GM12878 (cell line): ENCODE data around the gene NELL1. TPM values are rescaled to one million over a fixed set of nuclear protein-coding genes. Genes with fewer than 3 reads are reported as not detected.

Experiments
- ATAC-seq: fragments of 200-7000 bp; cut with Tn5 transposase; 3 replicates; pipeline ENCODE4 v1.9.1; 2020; ENCODE audit warnings: mild to moderate bottlenecking, moderate library complexity
- BruUV-seq: library from RNA; stranded (reverse); fragments of 400-500 nt; replicated peaks from 2 replicates; lab custom pipeline; 2021; lab: Mats Ljungman, UMichigan
- CTCF ChIA-PET: fragments of 300-600 bp; sonication (Branson Sonifier 250); formaldehyde crosslinking; extraction: SDS; loops from one replicate; lab custom pipeline; 2021; ENCODE audit warnings: inconsistent platforms; lab: Yijun Ruan, JAX
- POLR2A ChIA-PET: fragments of 350-600 bp; formaldehyde crosslinking; extraction: SDS; loops from one replicate; lab custom pipeline; 2021; ENCODE audit warnings: inconsistent platforms; lab: Charles Lee
- RAD21 ChIA-PET: fragments of 300-600 bp; sonication (Branson Sonifier 250); formaldehyde crosslinking; loops from one replicate; lab custom pipeline; 2023; ENCODE audit warnings: antibody characterized with exemption; ENCODE audit not compliant: unreplicated experiment; lab: Charles Lee
- SMC1A ChIA-PET: fragments of 300-600 bp; sonication (Branson Sonifier 250); formaldehyde crosslinking; loops from one replicate; lab custom pipeline; 2023; ENCODE audit not compliant: unreplicated experiment, uncharacterized antibody; lab: Charles Lee
- DNase-seq: peaks from one replicate; pipeline ENCODE4 v3.0.0-alpha.2; 2011; ENCODE audit warnings: low read depth, low spot score
- FAIRE-seq: peaks from 3 replicates; lab custom pipeline; 2011; peaks lifted over from hg19 to GRCh38; lab: Jason Lieb, UNC
- H2AFZ ChIP-seq: 2 replicates; pipeline ENCODE4 v1.6.0; 2011; ENCODE audit warnings: low read depth, low read length, control low read depth; ENCODE audit not compliant: control insufficient read depth
- H3K27ac ChIP-seq: 2 replicates; pipeline ENCODE4 v1.5.1; 2011; ENCODE audit warnings: control low read depth; ENCODE audit not compliant: control insufficient read depth, insufficient read depth
- H3K27me3 ChIP-seq, 2 experiments: replicated peaks in 1 of 2; 2 replicates each; pipeline versions ENCODE4 v1.6.0 to v1.6.1; 2011; ENCODE audit warnings: low read length in 1 of 2; ENCODE audit not compliant: control insufficient read depth in 2 of 2, insufficient read depth in 2 of 2
- H3K36me3 ChIP-seq, 2 experiments: 2 replicates each; pipeline ENCODE4 v1.5.1; 2011; ENCODE audit warnings: low read length in 1 of 2; ENCODE audit not compliant: control insufficient read depth in 2 of 2, insufficient read depth in 2 of 2
- H3K4me1 ChIP-seq: 2 replicates; pipeline ENCODE4 v1.6.1; 2011; ENCODE audit warnings: mild to moderate bottlenecking, low read length, moderate library complexity, mixed read lengths; ENCODE audit not compliant: control insufficient read depth, insufficient read depth
- H3K4me2 ChIP-seq: 2 replicates; pipeline ENCODE4 v1.6.0; 2011; ENCODE audit warnings: control low read depth; ENCODE audit not compliant: control insufficient read depth, insufficient read depth
- H3K4me3 ChIP-seq: fragments of 200-600 bp; sonication (generic); 2 replicates; pipeline ENCODE4 v1.5.1; 2016
- H3K79me2 ChIP-seq: 2 replicates; pipeline ENCODE4 v1.6.0; 2011; ENCODE audit warnings: low read length; ENCODE audit not compliant: control insufficient read depth, insufficient read depth
- H3K9ac ChIP-seq: 2 replicates; pipeline ENCODE4 v1.8.0; 2011; ENCODE audit warnings: low read length, control low read depth, mixed read lengths; ENCODE audit not compliant: control insufficient read depth, insufficient read depth
- H3K9me3 ChIP-seq: replicated peaks from 3 replicates; pipeline ENCODE4 v1.5.1; 2011; ENCODE audit warnings: mild to moderate bottlenecking, low read length; ENCODE audit not compliant: control insufficient read depth, insufficient read depth
- H4K20me1 ChIP-seq: 2 replicates; pipeline ENCODE4 v1.6.0; 2011; ENCODE audit not compliant: control insufficient read depth, insufficient read depth
- CEBPB ChIP-seq, 2 experiments: fragments of 150-350 bp in 1 of 2; IDR thresholded peaks; 2 replicates each; pipeline ENCODE4 v1.6.1; 2012 to 2014; ENCODE audit warnings: low read depth in 2 of 2, low read length in 2 of 2, borderline replicate concordance in 1 of 2, inconsistent platforms in 1 of 2
- CHD4 ChIP-seq: fragments of 200-600 bp; sonication (generic); IDR thresholded peaks from 2 replicates; pipeline ENCODE4 v1.6.1; 2016; ENCODE audit warnings: mild to moderate bottlenecking
- EP300 ChIP-seq, 2 experiments: fragments of 150-350 bp in 1 of 2; IDR thresholded peaks; 2 replicates each; pipeline ENCODE4 v1.6.1; 2011 to 2012; ENCODE audit warnings: low read depth in 2 of 2, low read length in 2 of 2, borderline replicate concordance in 1 of 2, improper control_type of control experiment in 1 of 2, inconsistent platforms in 1 of 2; ENCODE audit not compliant: control insufficient read depth in 1 of 2
- FOS ChIP-seq: IDR thresholded peaks from 3 replicates; pipeline ENCODE4 v1.6.1; 2011; ENCODE audit warnings: borderline replicate concordance; ENCODE audit not compliant: insufficient read length; ENCODE audit errors: extremely low read depth
- HDGF ChIP-seq: fragments of 450-650 bp; IDR thresholded peaks from 2 replicates; pipeline ENCODE4 v1.6.1; 2016; ENCODE audit warnings: antibody characterized with exemption
- KAT2A ChIP-seq: conservative IDR thresholded peaks from 2 replicates; pipeline ENCODE4 v1.6.1; 2011; ENCODE audit warnings: low read depth, low read length; ENCODE audit not compliant: control insufficient read depth
- PML ChIP-seq: IDR thresholded peaks from 2 replicates; pipeline ENCODE4 v1.6.1; 2012; ENCODE audit warnings: low read length, inconsistent platforms
- RAD21 ChIP-seq: IDR thresholded peaks from 2 replicates; pipeline ENCODE4 v1.6.1; 2011; ENCODE audit warnings: mild to moderate bottlenecking, low read depth, low read length, moderate library complexity; ENCODE audit not compliant: insufficient read depth
- RELA ChIP-seq: fragments of 450-650 bp; IDR thresholded peaks from 2 replicates; pipeline ENCODE4 v1.8.0; 2014; ENCODE audit warnings: borderline replicate concordance; ENCODE audit not compliant: partially characterized antibody
- SRF ChIP-seq, 2 experiments: IDR thresholded peaks; 2 replicates each; pipeline ENCODE4 v1.6.1; 2011; ENCODE audit warnings: low read depth in 2 of 2, low read length in 2 of 2, mild to moderate bottlenecking in 1 of 2, moderate library complexity in 1 of 2
- TAF1 ChIP-seq: IDR thresholded peaks from 2 replicates; pipeline ENCODE4 v1.6.1; 2011; ENCODE audit warnings: mild to moderate bottlenecking, low read depth, low read length, borderline replicate concordance
- USF2 ChIP-seq: IDR thresholded peaks from 2 replicates; pipeline ENCODE4 v1.6.1; 2011; ENCODE audit warnings: low read depth, low read length, improper control_type of control experiment, borderline replicate concordance
- ZNF24 ChIP-seq: fragments of 450-650 bp; IDR thresholded peaks from 2 replicates; pipeline ENCODE4 v1.6.1; 2017; ENCODE audit warnings: antibody characterized with exemption, mild to moderate bottlenecking
- WGBS: methylation state at CpG from one replicate; pipeline ENCODE4 v1.1.6; 2016; ENCODE audit warnings: low lambda C conversion rate; ENCODE audit not compliant: insufficient replicate concordance, insufficient coverage; ENCODE audit errors: missing lambda C conversion rate; 5-methylcytosine and 5-hydroxymethylcytosine counted together
- in situ Hi-C: fragments of 300-500 bp; cut with MboI; formaldehyde crosslinking; loops from 9 replicates; pipeline ENCODE4 v1.14.3; 2018; ENCODE audit warnings: mixed read lengths
- intact Hi-C: fragments of 100-400 bp; cut with micrococcal nuclease; formaldehyde crosslinking; loops from one replicate; pipeline ENCODE4 v1.14.2; 2022; ENCODE audit not compliant: unreplicated experiment
- polyA plus RNA-seq, 11 experiments: library from polyadenylated mRNA; depleted of rRNA in 4 of 11; unstranded in 6 of 11; stranded (reverse) in 5 of 11; fragments of >200 nt; fragmentation: Nextera tagmentation in 4 of 11; fragmentation: Illumina TruSeq in 1 of 11; extraction: Ambion mirVana in 4 of 11; extraction: Trizol in 1 of 11; gene quantifications; 1 replicate in 1 of 11; 2 replicates in 10 of 11; pipeline versions ENCODE4 v1.2.1 to v1.2.3, GENCODE V29; 2011 to 2016; ENCODE audit warnings: inconsistent platforms in 2 of 11, missing spikeins in 2 of 11, low read depth in 1 of 11
- total RNA-seq, 4 experiments: library from RNA; depleted of rRNA in 3 of 4; stranded (reverse); fragments of >200 nt in 3 of 4; fragmentation: Illumina TruSeq in 1 of 4; extraction: Trizol in 1 of 4; gene quantifications; 2 replicates each; pipeline versions ENCODE4 v1.2.1 to v1.2.3, GENCODE V29; 2013 to 2021
- TF ChIP-seq, protein P1 (sequence below): fragments of 450-650 bp; IDR thresholded peaks from 2 replicates; pipeline ENCODE4 v1.6.1; 2016; ENCODE audit warnings: mild to moderate bottlenecking

Gene NELL1
- total and polyA plus RNA-seq, 10 of the 15 experiments (the other 5 are each of a cell fraction or from before 2014, with no cell fraction given) = 0.02 to 0.12 TPM; not detected in 8

DNA sequence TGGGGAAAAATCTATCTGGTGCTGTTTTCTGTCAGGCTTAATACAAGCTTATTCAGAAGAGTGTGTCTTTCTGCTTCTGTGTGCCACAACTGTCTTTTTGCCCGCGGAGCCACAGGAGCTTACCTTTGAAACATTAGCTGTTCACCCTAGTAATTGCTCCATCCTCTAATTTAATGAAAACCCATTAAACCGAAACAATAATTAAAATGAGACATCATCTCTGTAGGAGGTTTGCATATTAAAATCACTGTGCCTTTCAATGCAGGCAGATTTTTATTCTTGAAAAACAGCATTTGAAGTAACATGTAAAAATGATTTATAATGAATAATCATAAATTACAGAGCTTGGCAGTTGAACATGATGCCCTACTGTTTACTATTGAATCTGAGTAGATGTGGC lies 102.3 kb downstream of the NELL1 start (continued):
- TF ChIP-seq, protein P1, sequence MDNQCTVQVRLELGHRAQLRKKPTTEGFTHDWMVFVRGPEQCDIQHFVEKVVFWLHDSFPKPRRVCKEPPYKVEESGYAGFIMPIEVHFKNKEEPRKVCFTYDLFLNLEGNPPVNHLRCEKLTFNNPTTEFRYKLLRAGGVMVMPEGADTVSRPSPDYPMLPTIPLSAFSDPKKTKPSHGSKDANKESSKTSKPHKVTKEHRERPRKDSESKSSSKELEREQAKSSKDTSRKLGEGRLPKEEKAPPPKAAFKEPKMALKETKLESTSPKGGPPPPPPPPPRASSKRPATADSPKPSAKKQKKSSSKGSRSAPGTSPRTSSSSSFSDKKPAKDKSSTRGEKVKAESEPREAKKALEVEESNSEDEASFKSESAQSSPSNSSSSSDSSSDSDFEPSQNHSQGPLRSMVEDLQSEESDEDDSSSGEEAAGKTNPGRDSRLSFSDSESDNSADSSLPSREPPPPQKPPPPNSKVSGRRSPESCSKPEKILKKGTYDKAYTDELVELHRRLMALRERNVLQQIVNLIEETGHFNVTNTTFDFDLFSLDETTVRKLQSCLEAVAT = no peak
- TF ChIP-seq RAD21 = no peak
- no peak for TF ChIP-seq USF2
- no peak for TF ChIP-seq RELA
- TF ChIP-seq EP300 (IDR thresholded peaks at IDR 0.05; ENCODE audit: borderline replicate concordance in 1 of 2, control insufficient read depth in 1 of 2, low read depth in 2 of 2, low read length in 2 of 2) = no peak
- TF ChIP-seq CEBPB (IDR thresholded peaks at IDR 0.05; ENCODE audit: borderline replicate concordance in 1 of 2, low read depth in 2 of 2, low read length in 2 of 2) = no peak
- no peak for TF ChIP-seq PML
- TF ChIP-seq ZNF24 = no peak
- no peak for TF ChIP-seq SRF (IDR thresholded peaks at IDR 0.05; ENCODE audit: low read depth in 2 of 2, low read length in 2 of 2)
- no peak for TF ChIP-seq KAT2A

- ATAC-seq (no peak), FAIRE-seq (no peak), DNase-seq (no peak)
- no peak overlapping the region for H3K4me3 ChIP-seq
- H3K9me3 ChIP-seq = no peaks in the 10 kb centered on the region
- no peak for TF ChIP-seq CHD4
- TF ChIP-seq FOS = no peak
- no peak for TF ChIP-seq HDGF
- no peak for TF ChIP-seq TAF1
- H3K27me3 ChIP-seq = no peaks in the 10 kb centered on the region
- no peak overlapping the region for H3K9ac ChIP-seq
- H3K27ac ChIP-seq = no peak overlapping the region
- ChIA-PET SMC1A (interaction anchor here (0.7 kb wide), 1 partner anchor 11 kb away, joined by 3 read pairs; no protein-coding TSS in a partner anchor), CTCF (no interaction called here), POLR2A (no interaction called here), RAD21 (no interaction called here)
- WGBS = 0% methylated on average over 2 of the region's 2 CpGs
- H3K36me3 ChIP-seq = no peaks in the 10 kb centered on the region
- no peaks in the 10 kb centered on the region for H3K79me2 ChIP-seq
- in situ Hi-C loops = no loop called here
- no peaks in the 10 kb centered on the region for H3K4me1 ChIP-seq
- no peaks in the 10 kb centered on the region for H4K20me1 ChIP-seq
- intact Hi-C loops = no loop called here
- H2AFZ ChIP-seq = no peak overlapping the region
- H3K4me2 ChIP-seq = no peak overlapping the region
- BruUV-seq = no TSS peak
Measured at GRCh38 chr11:20775331-20775730, 105.9 kb downstream of the NELL1 start.
